Fibroblast of pulmonary artery (primary cell): ENCODE measurements around the gene TIAM2.
"Not testable (repeated sequence)": the region's sequence is repeated elsewhere in the genome, so short reads cannot be mapped to it uniquely, and the experiment has no call there.

ENCODE experiments used
- DNase-seq: peaks from one replicate; pipeline ENCODE4 v3.0.0-alpha.2; 2010; ENCODE audit warnings: low read depth
- H3K4me3 ChIP-seq: replicated peaks from 2 replicates; pipeline ENCODE4 v1.5.1; 2011; ENCODE audit warnings: low read depth, mild to moderate bottlenecking, control low read depth, low read length, moderate library complexity
- TF ChIP-seq, protein P1 (sequence below): IDR thresholded peaks from 2 replicates; pipeline ENCODE4 v1.5.1; 2011; ENCODE audit warnings: mild to moderate bottlenecking, control low read depth, low read length, inconsistent platforms; ENCODE audit errors: missing control alignments

Gene TIAM2

DNA sequence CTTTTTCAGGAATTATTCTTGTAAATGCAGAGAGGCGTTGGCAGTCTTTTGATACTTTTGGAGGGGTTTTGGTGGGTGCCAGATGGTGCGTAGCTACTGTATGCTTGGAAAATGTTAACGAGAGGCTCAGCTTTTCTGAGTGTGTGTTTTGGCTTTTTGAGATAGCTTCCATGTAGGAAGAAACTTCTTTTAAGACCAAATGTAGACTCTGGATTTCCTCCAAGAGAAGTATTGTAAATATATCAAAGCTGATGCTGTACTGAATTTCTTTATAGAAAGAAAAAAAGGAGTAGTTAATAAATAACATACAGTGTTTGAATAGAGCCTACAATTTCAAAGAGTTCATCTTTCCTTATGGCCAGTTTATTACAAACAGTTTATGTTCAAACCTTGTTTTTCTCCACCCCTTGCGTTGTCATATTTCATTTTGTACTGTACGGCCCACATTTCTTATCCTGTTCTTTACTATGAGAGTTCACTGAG lies 16.7 kb downstream of the TIAM2 start:
- H3K4me3 ChIP-seq, result no peak overlapping the region
- TF ChIP-seq, protein P1, sequence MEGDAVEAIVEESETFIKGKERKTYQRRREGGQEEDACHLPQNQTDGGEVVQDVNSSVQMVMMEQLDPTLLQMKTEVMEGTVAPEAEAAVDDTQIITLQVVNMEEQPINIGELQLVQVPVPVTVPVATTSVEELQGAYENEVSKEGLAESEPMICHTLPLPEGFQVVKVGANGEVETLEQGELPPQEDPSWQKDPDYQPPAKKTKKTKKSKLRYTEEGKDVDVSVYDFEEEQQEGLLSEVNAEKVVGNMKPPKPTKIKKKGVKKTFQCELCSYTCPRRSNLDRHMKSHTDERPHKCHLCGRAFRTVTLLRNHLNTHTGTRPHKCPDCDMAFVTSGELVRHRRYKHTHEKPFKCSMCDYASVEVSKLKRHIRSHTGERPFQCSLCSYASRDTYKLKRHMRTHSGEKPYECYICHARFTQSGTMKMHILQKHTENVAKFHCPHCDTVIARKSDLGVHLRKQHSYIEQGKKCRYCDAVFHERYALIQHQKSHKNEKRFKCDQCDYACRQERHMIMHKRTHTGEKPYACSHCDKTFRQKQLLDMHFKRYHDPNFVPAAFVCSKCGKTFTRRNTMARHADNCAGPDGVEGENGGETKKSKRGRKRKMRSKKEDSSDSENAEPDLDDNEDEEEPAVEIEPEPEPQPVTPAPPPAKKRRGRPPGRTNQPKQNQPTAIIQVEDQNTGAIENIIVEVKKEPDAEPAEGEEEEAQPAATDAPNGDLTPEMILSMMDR, result no peak
- no peak for DNase-seq

DNA sequence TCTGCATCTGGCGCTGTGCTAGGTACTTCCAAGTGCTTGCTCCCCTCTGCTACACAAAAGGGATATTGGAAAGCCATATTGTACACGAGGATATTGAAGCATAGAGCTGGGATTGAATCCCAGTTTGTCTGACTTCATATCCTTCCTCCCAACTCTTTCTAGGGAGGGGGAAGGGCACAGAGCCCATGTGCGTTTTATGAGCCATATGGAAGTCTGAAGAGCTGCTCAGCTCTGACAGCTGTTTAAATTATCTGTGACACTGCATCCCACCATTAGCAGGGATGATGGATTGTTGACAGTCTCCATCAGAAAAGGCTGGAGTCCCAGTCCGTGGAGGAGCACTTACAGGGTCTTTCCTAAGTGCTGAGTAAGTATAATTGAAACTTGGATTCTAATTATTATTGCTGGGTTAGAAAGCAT lies 18.4 kb downstream of the TIAM2 start:
- DNase-seq, result peak; percentile 59
- no peak overlapping the region for H3K4me3 ChIP-seq
- TF ChIP-seq, protein P1, result no peak

DNA sequence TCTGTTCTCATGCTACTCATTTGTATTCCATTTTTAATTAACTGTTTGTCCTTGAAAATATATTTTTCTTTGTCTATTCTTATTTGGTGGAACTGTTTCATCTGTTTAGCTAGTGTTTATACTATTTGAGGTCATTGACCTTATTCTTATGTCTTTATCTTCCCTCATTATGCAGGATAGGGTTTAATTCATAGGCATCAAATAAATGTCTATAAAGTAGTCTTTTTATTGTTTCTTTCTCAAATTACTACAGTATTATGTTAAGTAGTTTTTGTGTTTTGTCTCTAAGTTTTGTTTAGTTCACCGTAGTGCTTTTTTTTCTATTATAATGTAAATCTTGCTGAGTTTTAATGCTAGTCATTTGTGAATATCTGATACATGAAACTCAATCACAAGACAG lies 19.0 kb downstream of the TIAM2 start:
- no peak overlapping the region for H3K4me3 ChIP-seq
- TF ChIP-seq, protein P1, result no peak
- DNase-seq, result no peak

DNA sequence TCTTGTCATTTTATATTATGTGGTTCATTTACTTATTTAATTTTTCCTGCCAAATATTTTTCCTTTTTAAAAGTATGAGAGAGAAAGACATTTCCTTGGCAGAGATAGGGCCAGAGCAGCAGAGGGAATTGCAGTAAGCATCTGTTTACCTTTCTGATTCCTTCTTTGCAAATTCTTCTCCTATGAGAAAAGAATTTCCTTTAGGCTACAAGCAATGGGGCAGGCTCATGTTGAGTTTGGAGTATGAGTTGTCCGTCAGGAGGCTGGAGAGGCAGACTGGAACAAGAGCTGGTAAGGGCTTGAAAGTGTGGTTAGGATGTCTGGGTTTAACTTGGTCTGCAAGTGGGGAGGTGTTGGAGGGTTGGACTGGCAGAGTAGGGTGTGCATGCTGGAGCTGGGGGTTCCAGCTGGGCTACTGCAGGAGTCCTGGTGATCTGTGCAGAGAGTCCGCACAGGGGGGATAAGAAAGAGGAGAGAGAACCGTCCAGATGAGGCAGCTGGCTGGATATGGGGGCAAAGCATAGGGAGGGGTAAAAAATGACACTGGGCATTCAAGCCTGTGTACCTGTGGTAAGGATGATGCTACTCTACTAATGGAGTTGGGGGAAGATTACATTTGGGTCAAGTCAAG lies 19.7 kb downstream of the TIAM2 start:
- H3K4me3 ChIP-seq, result no peak overlapping the region
- peak; percentile 48 for DNase-seq
- TF ChIP-seq, protein P1, result no peak

DNA sequence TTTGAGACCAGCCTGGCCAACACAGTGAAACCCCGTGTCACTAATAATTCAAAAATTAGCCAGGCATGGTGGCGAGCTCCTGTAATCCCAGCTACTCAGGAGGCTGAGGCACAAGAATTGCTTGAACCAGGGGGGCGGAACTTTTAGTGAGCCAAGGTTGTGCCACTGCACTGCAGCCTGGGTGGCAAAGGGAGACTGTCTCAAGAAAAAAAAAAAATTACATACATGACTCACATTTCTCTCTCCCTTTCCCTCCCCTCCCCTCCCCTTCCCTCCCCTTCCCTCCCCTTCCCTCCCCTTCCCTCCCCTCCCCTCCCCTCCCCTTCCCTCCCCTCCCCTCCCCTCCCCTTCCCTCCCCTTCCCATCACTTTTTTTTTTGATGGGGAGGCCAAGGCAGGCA lies 23.3 kb downstream of the TIAM2 start:
- DNase-seq, result not testable (repeated sequence)

DNA sequence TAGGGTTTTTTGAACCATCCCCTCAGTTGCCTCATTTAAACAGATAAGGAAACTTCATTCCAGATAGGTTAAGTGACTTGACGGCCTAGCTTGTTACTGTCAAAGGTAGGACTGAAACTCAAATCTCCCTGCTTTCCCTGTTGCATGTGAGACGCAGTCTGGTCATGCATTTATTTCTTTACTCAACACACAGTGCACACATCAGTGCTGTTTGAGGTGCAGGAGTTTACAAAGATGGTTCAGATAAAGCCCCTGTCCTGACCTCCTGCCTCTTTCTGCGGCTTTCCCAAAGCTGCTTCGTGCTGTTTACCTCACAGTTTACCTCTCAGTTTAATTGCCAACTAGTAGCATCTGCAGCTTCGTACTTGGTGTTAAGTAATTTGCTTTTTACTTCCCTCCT lies 26.6 kb downstream of the TIAM2 start:
- no peak overlapping the region for H3K4me3 ChIP-seq
- TF ChIP-seq, protein P1, result no peak
- DNase-seq, result no peak

More for the DNA sequence above, 23.3 kb downstream of the TIAM2 start:
- H3K4me3 ChIP-seq, result not testable (repeated sequence)

DNA sequence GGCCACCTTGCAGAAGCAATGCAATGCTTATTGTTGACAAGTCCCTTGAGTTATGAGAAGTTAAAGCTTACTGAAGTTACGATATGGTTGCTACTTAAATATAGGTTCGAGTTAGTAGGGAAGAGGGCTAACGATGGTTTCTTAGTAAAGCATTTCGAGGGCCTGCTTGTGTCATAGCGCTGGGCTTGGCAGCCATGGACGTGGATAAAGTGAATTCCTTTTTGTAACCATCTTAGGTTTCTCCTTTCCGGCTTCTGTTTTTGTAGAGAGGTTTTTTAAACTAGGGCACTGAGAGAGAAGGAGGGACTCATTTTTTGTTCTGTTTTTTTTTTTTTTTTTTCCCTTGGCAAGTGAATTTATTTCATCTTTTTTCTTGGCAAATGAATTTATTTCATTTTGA lies 27.6 kb downstream of the TIAM2 start:
- no peak for DNase-seq
- TF ChIP-seq, protein P1, result no peak

More for the DNA sequence above, 27.6 kb downstream of the TIAM2 start:
- H3K4me3 ChIP-seq, result no peak overlapping the region
